H54 (cell line): ENCODE results near the gene ITGBL1.

Experiments used
- DNase-seq: peaks from one replicate; pipeline ENCODE4 v3.0.0; 2011; ENCODE audit warnings: low spot score, mixed read lengths; ENCODE audit not compliant: insufficient read length
- FAIRE-seq: peaks from 3 replicates; lab custom pipeline; 2011; peaks lifted over from hg19 to GRCh38; lab: Jason Lieb, UNC
- POLR2A ChIP-seq: IDR thresholded peaks from 2 replicates; pipeline ENCODE4 v1.6.1; 2011; ENCODE audit warnings: low read depth, mild to moderate bottlenecking, low read length

The ITGBL1 gene

GRCh38 chr13:101452519-101453485, at the start of gene ITGBL1:
TSS of gene ITGBL1 (plus strand) at chr13:101452675. CDS start at chr13:101452834, 159 bp downstream.
- DNase-seq: no peak
- no peak for TF ChIP-seq POLR2A
- peak; percentile 96 for FAIRE-seq

- TF ChIP-seq POLR2A: no peak
- FAIRE-seq (no peak), DNase-seq (no peak)
Measured at GRCh38 chr13:101406791-101407190, 45.7 kb upstream of the ITGBL1 start.

- TF ChIP-seq POLR2A: no peak
- FAIRE-seq (no peak), DNase-seq (no peak)
Measured at GRCh38 chr13:101408154-101408553, 44.3 kb upstream of the ITGBL1 start.

- no peak for FAIRE-seq
- TF ChIP-seq POLR2A: no peak
- no peak for DNase-seq
Measured at GRCh38 chr13:101408992-101409656, 43.4 kb upstream of the ITGBL1 start.

- FAIRE-seq (no peak), DNase-seq (no peak)
- TF ChIP-seq POLR2A: no peak
Measured at GRCh38 chr13:101412076-101412475, 40.4 kb upstream of the ITGBL1 start.

DNA sequence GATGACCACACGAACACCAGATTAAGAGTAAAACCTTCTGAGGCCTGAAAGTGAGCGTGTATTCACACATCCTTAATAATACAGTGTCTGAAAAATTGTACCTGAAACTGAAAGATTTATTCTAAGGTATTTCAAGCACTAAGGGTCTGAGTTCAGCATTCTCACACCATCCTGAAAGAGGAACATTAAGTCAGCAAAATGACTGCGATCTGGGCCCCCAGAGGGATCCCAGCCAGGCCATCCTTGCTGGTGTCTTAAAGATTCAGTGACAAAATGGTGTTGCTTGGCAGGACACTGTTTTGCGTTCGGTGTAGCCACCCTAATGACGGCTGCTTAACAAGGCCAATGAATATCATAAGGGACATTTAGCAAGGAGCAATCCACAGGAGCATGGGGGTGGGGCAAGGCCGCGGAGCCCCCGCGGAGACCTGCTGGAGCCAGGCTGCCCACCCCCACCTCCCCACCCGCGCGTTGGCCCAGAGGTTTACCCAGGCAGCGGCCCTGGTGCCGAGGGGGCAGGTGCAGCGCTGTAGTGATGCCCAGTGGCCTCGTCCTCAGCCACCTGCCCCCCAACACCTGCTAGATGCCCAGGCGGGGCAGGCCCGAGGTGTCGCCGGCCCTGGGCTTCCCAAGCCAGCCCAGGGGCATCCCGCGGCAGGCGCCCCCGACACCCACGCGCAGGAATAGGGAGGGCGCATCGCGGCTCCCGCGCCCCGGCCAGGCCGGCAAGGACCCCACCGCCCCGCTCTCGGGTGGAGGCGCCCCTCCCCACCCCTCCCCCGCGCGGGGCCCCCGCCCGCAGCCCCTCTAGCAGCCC, 36.9 kb upstream of the ITGBL1 start:
- DNase-seq (no peak), FAIRE-seq (no peak)
- TF ChIP-seq POLR2A: no peak

DNA sequence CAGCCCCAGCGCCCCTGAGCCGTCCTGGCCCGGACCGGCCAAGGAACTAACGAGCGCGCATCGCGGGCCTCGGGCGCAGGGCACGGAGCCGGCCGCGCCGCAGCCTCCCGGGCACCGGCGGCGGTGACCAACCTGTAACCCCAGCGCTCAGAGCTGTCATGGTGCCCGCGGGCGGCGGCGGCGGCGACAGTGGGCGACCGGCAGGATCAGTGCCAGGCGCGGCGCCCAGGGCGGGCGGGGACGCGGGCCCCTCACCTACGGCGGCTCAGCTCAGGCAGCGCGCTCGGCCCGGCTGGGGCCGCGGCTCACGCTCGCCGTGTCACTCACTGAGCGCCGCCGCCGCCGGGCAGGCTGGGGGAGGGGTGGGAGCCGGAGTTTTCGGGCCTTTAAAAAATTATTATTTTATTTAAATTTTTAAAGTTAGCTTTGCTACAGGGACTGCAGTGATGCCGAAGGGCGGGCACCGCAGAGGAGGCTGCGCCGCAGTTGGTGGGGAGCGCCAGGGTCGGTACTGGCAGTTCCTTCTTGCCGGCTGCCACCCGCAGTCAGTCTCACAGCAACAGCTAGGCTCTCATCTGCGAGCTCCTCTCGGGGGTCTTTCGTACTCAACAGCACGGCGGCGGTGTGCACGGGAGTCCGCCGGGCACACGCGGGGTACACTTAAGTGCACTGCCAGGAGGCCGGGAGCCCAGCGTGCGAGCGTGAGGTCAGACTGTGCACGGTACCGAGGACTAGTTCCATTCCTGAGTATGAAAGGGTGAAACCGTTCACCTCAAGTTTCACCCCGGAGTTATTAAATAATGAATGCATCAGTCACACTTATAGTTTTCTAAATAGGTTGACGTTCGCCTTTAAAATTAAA, 36.1 kb upstream of the ITGBL1 start, which contains the start of gene NALCN:
TSS of gene NALCN (minus strand) at position 328 of the 862 bp plus-strand sequence. CDS start 17,382 bp downstream, outside the sequence.
- TF ChIP-seq POLR2A: no peak
- FAIRE-seq (no peak), DNase-seq (peak; percentile 63)

GRCh38 chr13:101417043-101417406, 35.5 kb upstream of the ITGBL1 start:
- TF ChIP-seq POLR2A: no peak
- DNase-seq: peak; percentile 44
- FAIRE-seq: peak; percentile 99

GRCh38 chr13:101417501-101417900, 35.0 kb upstream of the ITGBL1 start:
- DNase-seq: no peak
- FAIRE-seq: no peak
- no peak for TF ChIP-seq POLR2A

DNA sequence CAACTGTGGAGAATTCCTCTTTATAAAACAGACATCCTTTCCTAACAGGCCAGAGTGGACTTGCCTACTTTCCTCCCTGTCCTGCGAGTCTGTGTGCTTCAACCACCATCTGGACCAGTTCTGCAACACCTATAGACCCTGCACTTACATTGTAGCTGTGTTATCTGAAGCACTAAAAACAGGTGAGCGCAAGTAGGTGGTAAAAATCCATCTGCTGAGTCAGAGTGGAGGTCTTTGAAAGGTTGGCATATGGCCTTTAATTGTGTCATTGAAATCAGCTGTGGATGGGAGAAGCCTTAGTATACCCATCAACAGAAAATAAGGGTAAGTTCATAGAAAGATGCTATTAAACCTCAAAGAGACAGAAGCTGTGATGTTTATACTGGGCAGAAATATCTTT, 28.6 kb upstream of the ITGBL1 start:
- no peak for DNase-seq
- FAIRE-seq: no peak
- no peak for TF ChIP-seq POLR2A

DNA sequence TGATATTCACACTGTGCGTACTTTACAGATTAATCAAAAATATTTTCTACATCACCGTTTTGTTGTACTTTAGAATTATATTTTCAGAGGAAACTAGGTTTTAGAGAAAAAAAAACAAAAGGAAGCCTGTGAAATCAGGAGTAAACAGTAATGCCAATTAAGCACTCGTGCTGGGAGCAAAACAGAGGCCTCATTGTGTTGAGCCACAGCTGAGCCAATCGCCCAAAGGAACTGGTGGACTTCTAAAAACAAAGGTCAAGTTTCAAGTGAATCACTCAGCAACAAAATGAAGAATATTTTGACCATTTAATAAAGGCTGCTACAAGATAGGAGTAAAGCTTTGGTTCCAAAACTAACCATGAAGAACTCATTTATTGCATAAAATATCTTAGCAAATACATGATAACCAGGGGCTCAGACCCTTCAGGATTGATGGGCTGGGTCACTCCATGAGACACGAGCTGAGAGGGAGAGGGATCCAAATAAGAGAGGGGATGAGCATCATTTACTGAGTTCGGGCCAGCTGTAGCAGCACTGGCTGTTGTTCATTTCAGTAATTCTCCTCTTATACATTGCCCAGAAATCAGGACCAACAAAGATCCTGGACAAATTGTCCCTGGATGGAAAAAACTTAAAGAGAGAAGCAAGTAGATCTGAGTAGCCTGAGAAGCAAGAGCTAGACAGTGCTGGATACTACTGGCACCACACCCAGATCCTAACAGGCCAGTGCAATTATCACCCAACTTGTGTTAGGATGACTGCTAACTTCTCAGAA, 27.9 kb upstream of the ITGBL1 start:
- DNase-seq (no peak), FAIRE-seq (peak; percentile 98)
- no peak for TF ChIP-seq POLR2A

- TF ChIP-seq POLR2A: no peak
- FAIRE-seq: no peak
- no peak for DNase-seq
Measured at GRCh38 chr13:101425156-101425471, 27.4 kb upstream of the ITGBL1 start.
